HG02938 (cell line): ENCODE measurements around the gene XAB2.

ENCODE experiments used
- ATAC-seq: cut with Tn5 transposase; IDR thresholded peaks from one replicate; pipeline ENCODE4 v1.9.1; 2021; ENCODE audit warnings: mild to moderate bottlenecking, moderate library complexity; ENCODE audit not compliant: unreplicated experiment

XAB2 gene

GRCh38 chr19:7629347-7630054 is at the start of gene XAB2, which contains the start of gene PET100:
Gene XAB2, minus strand, starts transcription at chr19:7629545. Its CDS starts 18 bp downstream, at chr19:7629527.
Gene PET100, plus strand, starts transcription at chr19:7629793. Its CDS starts 41 bp downstream, at chr19:7629834.
- ATAC-seq, result peak; percentile 93

GRCh38 chr19:7677669-7678311 is 48.4 kb upstream of the XAB2 start:
- ATAC-seq, result no peak

DNA sequence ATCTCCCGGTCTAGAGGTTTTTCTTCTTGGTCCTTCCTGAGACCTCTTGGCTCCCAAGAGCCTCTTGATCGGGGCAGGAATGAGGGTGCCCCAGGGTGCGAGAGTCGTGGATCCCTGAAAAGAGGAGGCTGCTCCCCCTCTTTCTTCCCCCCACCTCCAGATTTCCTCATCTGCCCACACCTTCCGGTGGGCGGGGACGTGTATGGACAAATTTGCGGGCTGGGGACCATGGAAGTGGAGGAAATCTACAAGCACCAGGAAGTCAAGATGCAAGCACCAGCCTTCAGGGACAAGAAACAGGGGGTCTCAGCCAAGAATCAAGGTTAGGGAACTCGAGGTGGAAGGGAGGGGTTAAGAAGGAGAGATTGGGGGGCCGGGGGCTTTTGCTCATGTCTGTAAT is 47.5 kb upstream of the XAB2 start, which contains the start of gene MCEMP1:
Gene MCEMP1, plus strand, starts transcription at position 237 of the 400 bp plus-strand sequence. Its CDS starts 31 bp downstream, at position 268.
- ATAC-seq, result no peak

GRCh38 chr19:7676376-7676775 is 47.0 kb upstream of the XAB2 start:
- no peak for ATAC-seq

GRCh38 chr19:7674010-7675005 is 45.0 kb upstream of the XAB2 start:
- no peak for ATAC-seq

DNA sequence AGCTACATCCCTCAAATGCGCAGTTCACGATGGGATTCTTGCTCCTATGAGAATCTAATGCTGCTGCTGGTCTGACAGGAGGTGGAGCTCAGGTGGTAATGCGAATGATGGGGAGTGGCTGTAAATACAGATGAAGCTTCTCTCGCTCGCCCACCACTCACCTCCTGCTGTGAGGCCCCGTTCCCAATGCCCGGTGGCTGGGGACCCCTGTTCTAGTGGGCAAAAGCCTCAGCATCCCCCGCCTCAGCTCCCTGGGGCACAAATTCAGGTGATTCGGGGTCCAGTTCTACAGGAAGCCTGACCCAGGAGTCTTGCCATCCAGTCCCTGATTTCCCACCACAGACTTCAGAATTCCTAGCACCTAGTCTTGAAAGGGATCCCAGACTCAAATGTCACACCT is 43.2 kb upstream of the XAB2 start:
- ATAC-seq, result no peak

- ATAC-seq, result no peak
These were observed 41.4 kb upstream of the XAB2 start for GRCh38 chr19:7670790-7671189.

GRCh38 chr19:7670150-7670783 is 40.9 kb upstream of the XAB2 start:
- ATAC-seq, result no peak

GRCh38 chr19:7669641-7670040 is 40.3 kb upstream of the XAB2 start:
- no peak for ATAC-seq

DNA sequence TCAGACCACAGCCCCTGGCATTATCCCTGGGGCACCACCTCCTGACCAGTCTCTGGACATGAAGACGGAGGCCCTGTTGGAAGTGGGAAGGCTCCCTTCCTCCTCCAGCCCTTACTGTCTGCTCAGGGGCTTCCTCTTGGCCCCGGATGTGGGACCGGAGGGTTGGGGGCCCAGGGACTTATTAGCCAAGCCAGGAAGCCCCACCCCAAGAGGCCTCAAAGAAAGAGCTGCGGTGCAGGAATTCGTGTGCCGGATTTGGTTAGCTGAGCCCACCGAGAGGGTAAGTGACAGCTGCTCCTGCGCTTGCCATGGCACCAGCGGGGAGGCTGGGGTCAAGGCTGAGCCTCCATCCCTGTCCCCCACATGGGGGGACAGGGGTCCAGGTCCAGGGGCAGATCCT is 39.5 kb upstream of the XAB2 start, which contains the start of gene RETN:
Gene RETN, plus strand, starts transcription at position 208 of the 400 bp plus-strand sequence. CDS start 278 bp downstream, outside the sequence.
- no peak for ATAC-seq

DNA sequence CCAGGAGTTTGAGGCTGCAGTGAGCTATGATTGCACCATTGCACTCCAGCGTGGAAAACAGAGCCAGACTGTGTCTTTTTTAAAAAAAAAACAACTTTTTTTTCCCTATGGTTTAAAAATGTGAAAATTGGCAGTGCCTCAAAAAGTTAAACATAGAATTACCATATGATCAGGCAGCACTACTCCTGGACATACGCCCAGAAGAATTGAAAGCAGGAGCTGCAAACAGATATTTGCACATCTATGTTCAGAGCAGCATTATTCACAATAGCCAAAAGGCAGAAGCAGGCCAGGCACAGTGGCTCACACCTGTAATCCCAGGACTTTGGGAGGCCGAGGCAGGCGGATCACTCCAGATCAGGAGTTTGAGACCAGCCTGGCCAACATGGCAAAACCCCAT is 35.7 kb upstream of the XAB2 start:
- no peak for ATAC-seq

DNA sequence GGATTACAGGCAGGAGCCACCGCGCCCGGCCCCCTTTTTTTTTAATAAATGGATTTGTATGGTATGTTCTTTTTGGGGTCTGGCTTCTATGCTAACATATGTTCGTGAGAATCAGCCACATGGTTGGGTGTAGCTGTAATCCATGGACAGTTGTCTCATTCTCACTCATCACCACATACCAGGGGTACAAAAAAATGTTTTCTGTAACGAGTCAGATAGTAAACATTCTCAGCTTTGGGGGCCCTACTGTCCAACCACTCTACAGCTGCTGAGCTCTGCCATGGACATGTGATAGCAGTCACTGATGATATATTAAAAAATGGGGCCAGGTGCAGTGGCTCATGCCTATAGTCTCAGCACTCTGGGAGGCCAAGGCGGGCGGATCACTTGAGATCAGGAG is 34.4 kb upstream of the XAB2 start:
- no peak for ATAC-seq

DNA sequence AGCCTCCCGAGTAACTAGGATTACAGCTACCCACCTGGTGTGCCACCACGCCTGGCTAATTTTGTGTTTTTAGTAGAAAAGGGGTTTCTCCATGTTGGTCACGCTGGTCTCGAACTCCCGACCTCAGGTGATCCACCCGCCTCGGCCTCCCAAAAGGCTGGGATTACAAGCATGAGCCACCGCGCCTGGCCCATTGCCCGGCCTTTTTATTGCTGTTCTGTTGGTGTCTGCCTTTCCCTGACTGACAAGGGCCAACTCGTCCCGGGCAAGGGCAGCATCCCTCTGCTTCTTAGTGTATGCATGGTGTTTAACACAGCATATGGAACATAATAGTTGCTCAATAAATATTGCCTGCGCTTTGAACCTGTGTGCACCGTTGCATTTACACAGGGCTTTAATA is 33.3 kb upstream of the XAB2 start:
- ATAC-seq, result no peak

DNA sequence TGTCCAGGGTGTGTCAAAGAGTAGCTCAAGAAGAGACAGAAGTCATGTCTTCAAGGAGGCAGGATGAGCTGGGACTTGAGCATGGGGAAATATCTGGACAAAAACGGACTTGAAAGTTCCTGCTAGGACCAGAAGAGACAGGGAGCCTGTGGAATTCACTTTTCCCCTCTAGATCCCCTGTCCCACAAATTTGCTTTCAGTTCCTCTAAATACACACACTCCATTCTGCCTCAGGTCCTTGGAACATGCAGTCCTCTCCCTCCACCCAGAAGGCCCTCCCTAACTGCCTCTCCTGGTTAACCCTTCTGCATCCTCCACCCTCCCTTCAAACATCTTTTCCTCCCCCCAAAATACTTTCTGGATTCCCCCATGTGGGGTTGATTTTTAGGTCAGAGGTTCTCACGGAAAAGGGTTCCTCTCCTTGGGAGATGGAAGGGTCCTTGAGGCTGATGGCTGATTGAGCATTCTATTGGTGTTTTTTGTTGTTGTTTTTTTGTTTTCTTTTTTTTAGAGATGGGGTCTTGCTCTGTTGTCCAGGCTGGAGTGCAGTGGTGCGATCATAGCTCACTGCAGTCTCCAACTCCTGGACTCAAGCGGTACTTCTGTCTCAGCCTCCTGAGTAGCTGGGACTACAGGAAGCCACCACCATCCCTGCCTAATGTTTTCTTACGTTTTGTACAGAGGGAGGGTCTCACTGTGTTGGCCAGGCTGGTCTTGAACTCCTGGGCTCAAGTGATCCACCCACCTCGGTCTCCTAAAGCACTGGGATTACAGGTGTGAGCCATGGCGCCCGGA is 32.6 kb upstream of the XAB2 start:
- no peak for ATAC-seq

DNA sequence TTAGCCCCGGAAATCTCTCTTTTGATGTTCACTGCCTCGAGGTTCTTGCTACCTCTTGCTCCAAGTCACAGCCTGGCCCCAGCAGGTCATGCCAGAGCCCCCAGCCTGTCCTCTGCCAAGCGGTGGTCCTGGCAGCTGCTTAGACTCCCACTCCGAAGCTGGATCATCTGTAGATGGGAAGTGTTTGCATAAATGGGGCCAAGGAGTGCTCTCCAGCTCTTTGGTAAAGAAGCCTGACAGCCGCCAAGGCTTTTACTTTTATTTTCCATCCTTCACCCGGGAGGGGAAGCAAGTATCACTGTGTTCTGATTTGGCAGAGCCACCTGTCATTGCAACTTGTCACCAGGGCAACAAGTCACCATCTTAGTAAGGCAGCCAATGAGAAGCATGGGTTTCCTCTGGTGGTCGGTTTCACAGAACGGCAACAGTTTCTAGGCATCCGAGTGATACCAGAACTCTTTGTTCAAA is 28.9 kb upstream of the XAB2 start:
- peak; percentile 64 for ATAC-seq

DNA sequence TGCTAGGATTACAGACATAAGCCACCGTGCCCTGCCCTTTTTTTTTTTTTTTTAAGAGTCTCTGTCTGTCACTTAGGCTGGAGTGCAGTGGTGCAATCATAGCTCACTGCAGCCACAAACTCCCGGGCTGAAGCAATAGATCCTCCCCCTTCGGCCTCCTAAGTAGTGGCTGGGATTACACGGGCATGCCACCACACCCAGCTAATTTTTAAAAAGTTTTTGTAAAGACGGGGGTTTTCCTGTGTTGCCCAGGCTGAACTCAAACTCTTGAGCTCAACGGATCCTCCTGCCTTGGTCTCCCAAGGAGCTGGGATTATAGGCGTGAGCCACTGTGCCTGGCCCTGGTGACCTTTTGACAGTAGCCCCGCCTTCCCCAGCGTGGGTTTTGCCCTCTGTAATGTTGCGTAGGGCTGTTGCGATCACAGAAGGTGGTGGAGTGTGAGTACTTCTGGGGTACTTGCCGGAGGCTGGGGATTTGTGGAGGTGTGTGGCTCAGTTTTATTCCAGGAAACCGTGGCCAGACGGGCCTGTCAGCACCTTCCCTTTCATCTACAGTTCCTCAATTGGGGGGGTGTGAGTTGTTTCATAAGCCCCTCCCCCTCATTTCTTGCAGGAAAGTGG is 27.9 kb upstream of the XAB2 start:
- ATAC-seq, result no peak

DNA sequence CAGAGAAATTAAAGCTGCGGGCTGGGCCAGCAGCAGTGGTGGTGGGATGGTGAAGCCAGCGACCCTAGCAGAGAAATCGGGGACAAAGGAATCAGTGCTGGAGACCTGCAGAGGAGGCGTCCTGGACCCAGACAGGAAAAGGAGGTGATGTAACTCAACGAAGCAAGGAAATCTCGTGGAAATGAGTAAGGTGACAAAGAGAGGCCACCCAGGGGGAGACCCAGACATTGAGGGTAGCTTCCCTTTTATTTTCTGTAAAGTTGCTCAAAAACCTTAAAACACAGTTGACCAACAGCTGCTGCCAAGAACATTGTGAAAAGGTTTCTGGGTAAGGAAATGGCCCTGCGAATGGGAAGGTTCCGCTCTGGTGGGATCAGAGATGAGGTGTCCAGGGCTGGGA is 26.2 kb upstream of the XAB2 start:
- no peak for ATAC-seq

- ATAC-seq, result no peak
These were observed 25.1 kb upstream of the XAB2 start for GRCh38 chr19:7654401-7654800.

DNA sequence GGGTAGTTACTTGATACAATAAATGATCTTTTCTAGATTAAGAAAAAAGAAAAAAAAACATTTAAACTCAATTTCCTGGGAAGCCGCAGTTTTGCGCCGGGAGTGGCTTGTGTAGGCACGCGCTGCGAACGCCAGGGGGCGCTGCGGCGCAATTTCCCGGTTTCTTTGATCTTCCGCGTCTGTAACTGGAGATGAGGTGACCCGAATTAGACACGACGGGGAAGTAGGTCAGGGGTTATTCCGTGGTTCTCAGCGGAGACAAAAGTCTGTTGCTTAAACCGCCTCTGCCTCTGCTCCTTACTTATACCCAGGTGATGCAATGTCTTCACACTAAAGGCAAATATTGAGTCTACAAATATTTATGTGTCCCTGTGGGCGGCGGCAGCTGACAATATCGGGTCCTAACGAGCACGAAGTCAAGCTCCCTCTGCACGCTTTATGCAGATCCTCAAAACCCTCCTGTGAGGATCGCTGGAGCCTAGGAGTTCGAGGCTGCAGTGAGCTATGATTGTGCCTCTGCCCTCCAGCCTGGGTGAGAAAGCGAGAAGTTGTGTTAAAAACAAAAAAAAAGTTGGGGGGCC is 22.8 kb upstream of the XAB2 start:
- no peak for ATAC-seq
